ENCODE results near the gene NOL4L.

GRCh38 chr20:32560989-32561830, 23.9 kb downstream of the NOL4L start:
- TF ChIP-seq POLR2A (IDR thresholded peaks at IDR 0.05; ENCODE audit: low read length) = no peak
- TF ChIP-seq CTCF (IDR thresholded peaks at IDR 0.05) = no peak
- no peak for TF ChIP-seq REST (IDR thresholded peaks at IDR 0.05)
- no peak for TF ChIP-seq CBX8 (IDR thresholded peaks at IDR 0.05)
